OCI-LY7 (cell line): ENCODE measurements around the gene RIN3.

ENCODE experiments used
- CTCF ChIP-seq: fragments of 200-600 bp; sonication (generic); conservative IDR thresholded peaks from 2 replicates; pipeline ENCODE4 v1.5.1; 2014; ENCODE audit warnings: mild to moderate bottlenecking, antibody characterized with exemption, low read length, moderate library complexity, mixed read lengths
- EZH2phosphoT487 ChIP-seq: fragments of 200-600 bp; sonication (generic); IDR thresholded peaks from 2 replicates; pipeline ENCODE4 v1.6.1; 2018; ENCODE audit warnings: low read depth, borderline replicate concordance, mild to moderate bottlenecking, mixed run types, antibody characterized with exemption, low read length, moderate library complexity, mixed read lengths

GRCh38 chr14:92635031-92635430 lies 121.5 kb downstream of the RIN3 start:
- TF ChIP-seq CTCF, result no peak
- TF ChIP-seq EZH2phosphoT487, result no peak
